K562 (cell line): ENCODE data around the gene STON1. TPM values are rescaled to one million over a fixed set of nuclear protein-coding genes. Genes with fewer than 3 reads are reported as not detected.

Source experiments
- ATAC-seq: fragments of 200-7000 bp; cut with Tn5 transposase; 3 replicates; pipeline ENCODE4 v1.9.1; 2020; ENCODE audit warnings: moderate library complexity
- BruUV-seq: library from RNA; stranded (reverse); fragments of 400-500 nt; replicated peaks from 2 replicates; lab custom pipeline; 2021; lab: Mats Ljungman, UMichigan
- CTCF ChIA-PET: fragments of 300-600 bp; formaldehyde crosslinking; extraction: SDS; loops from one replicate; lab custom pipeline; 2021; ENCODE audit warnings: low intra/inter-chr PET ratio; lab: Yijun Ruan, JAX
- POLR2A ChIA-PET: fragments of 300-600, 350-650 bp; sonication (Branson Sonifier 250); formaldehyde crosslinking; extraction: SDS; loops from one replicate; lab custom pipeline; 2021; ENCODE audit warnings: antibody characterized with exemption, inconsistent platforms; lab: Yijun Ruan, JAX
- DNase-seq, 4 experiments: peaks; one replicate each; pipeline versions ENCODE4 v3.0.0 to v3.0.0-alpha.2; 2011 to 2018; ENCODE audit warnings: low spot score in 3 of 4, mixed read lengths in 3 of 4; ENCODE audit errors: extremely low read depth in 1 of 4
- FAIRE-seq: peaks from 2 replicates; lab custom pipeline; 2011; peaks lifted over from hg19 to GRCh38; lab: Jason Lieb, UNC
- H2AFZ ChIP-seq: 2 replicates; pipeline ENCODE4 v1.6.0; 2011; ENCODE audit warnings: low read depth, low read length, control low read depth, inconsistent platforms
- H3K27ac ChIP-seq: fragments of 200-600 bp; 3 replicates; pipeline ENCODE4 v1.8.0; 2011; ENCODE audit warnings: low read depth, mild to moderate bottlenecking, control low read depth, inconsistent platforms, low read length, moderate library complexity, mixed read lengths; ENCODE audit errors: extremely low read depth
- H3K27me3 ChIP-seq, 2 experiments: fragments of 300-600 bp in 1 of 2; 2 replicates in 1 of 2; 3 replicates in 1 of 2; pipeline versions ENCODE4 v1.6.0 to v1.8.0; 2011; ENCODE audit warnings: inconsistent platforms in 2 of 2, low read length in 2 of 2, mild to moderate bottlenecking in 1 of 2, mixed read lengths in 1 of 2, moderate library complexity in 1 of 2; ENCODE audit not compliant: control insufficient read depth in 2 of 2, insufficient read depth in 2 of 2
- H3K36me3 ChIP-seq: fragments of 300-600 bp; 3 replicates; pipeline ENCODE4 v1.8.0; 2011; ENCODE audit warnings: mild to moderate bottlenecking, low read length, inconsistent platforms; ENCODE audit not compliant: control insufficient read depth, insufficient read depth
- H3K4me1 ChIP-seq, 2 experiments: fragments of 200-600 bp in 1 of 2; replicated peaks in 1 of 2; 2 replicates in 1 of 2; 3 replicates in 1 of 2; pipeline versions ENCODE4 v1.5.1 to v1.8.0; 2011; ENCODE audit warnings: inconsistent platforms in 2 of 2, low read length in 2 of 2, mild to moderate bottlenecking in 1 of 2, mixed read lengths in 1 of 2, moderate library complexity in 1 of 2; ENCODE audit not compliant: control insufficient read depth in 2 of 2, insufficient read depth in 2 of 2
- H3K4me2 ChIP-seq: 2 replicates; pipeline ENCODE4 v1.6.1; 2011; ENCODE audit warnings: low read length, control low read depth, inconsistent platforms, mixed read lengths; ENCODE audit not compliant: insufficient read depth
- H3K4me3 ChIP-seq: fragments of 200-600 bp; sonication (generic), shearing (Covaris generic); 2 replicates; pipeline ENCODE4 v1.5.1; 2016; ENCODE audit warnings: control low read depth, inconsistent platforms
- H3K79me2 ChIP-seq: fragments of 200-600 bp; 3 replicates; pipeline ENCODE4 v1.8.0; 2011; ENCODE audit warnings: low read length, inconsistent platforms; ENCODE audit not compliant: control insufficient read depth, insufficient read depth
- H3K9ac ChIP-seq, 2 experiments: 2 replicates each; pipeline versions ENCODE4 v1.6.0 to v1.6.1; 2011; ENCODE audit warnings: low read depth in 2 of 2, low read length in 2 of 2, control low read depth in 1 of 2, inconsistent platforms in 1 of 2, mild to moderate bottlenecking in 1 of 2, mixed read lengths in 1 of 2; ENCODE audit not compliant: insufficient read depth in 1 of 2
- H3K9me1 ChIP-seq: one replicate; pipeline ENCODE4 v1.6.0; 2011; ENCODE audit warnings: inconsistent platforms, mild to moderate bottlenecking, low read length, moderate library complexity; ENCODE audit not compliant: control insufficient read depth, insufficient read depth
- H3K9me3 ChIP-seq: replicated peaks from 2 replicates; pipeline ENCODE4 v1.5.1; 2011; ENCODE audit warnings: low read depth, low read length, inconsistent platforms; ENCODE audit not compliant: control insufficient read depth, insufficient read depth
- H4K20me1 ChIP-seq: replicated peaks from 2 replicates; pipeline ENCODE4 v1.6.1; 2011; ENCODE audit warnings: low read length, inconsistent platforms, mixed read lengths; ENCODE audit not compliant: control insufficient read depth, insufficient read depth
- ARID4B ChIP-seq: sonication (generic); formaldehyde crosslinking; IDR thresholded peaks from 2 replicates; pipeline ENCODE4 v1.8.0; 2022; ENCODE audit warnings: mild to moderate bottlenecking, missing genetic modification reagents
- CREB3L1 ChIP-seq: fragments of 450-650 bp; IDR thresholded peaks from 2 replicates; pipeline ENCODE4 v1.6.1; 2014; ENCODE audit warnings: low read depth, mild to moderate bottlenecking, moderate library complexity, borderline replicate concordance
- FOS ChIP-seq: IDR thresholded peaks from 3 replicates; pipeline ENCODE4 v1.6.1; 2011; ENCODE audit not compliant: insufficient read length; ENCODE audit errors: extremely low read depth
- ID3 ChIP-seq, 2 experiments: fragments of 250-450 bp in 1 of 2; fragments of 450-650 bp in 1 of 2; sonication (Bioruptor Pico) in 1 of 2; IDR thresholded peaks; 2 replicates each; pipeline versions ENCODE4 v1.6.1 to v1.8.0; 2016 to 2021; ENCODE audit warnings: mild to moderate bottlenecking in 2 of 2, moderate library complexity in 2 of 2, missing compliant biosample characterization in 1 of 2, missing genetic modification characterization in 1 of 2
- PHB2 ChIP-seq: fragments of 450-650 bp; IDR thresholded peaks from 2 replicates; pipeline ENCODE4 v1.6.1; 2017; ENCODE audit warnings: low read depth
- POU5F1 ChIP-seq: fragments of 150-350 bp; IDR thresholded peaks from 2 replicates; pipeline ENCODE4 v1.6.1; 2014; ENCODE audit warnings: borderline replicate concordance, low read length, low read depth, mild to moderate bottlenecking; ENCODE audit not compliant: partially characterized antibody
- TBP ChIP-seq: optimal IDR thresholded peaks from 2 replicates; pipeline ENCODE3; 2011; ENCODE audit warnings: low read depth, low read length, improper control_type of control experiment
- TEAD4 ChIP-seq, 2 experiments: sonication (generic) in 1 of 2; formaldehyde crosslinking in 1 of 2; IDR thresholded peaks; 2 replicates each; pipeline versions ENCODE4 v1.6.1 to v1.8.0; 2012 to 2022; ENCODE audit warnings: borderline replicate concordance in 1 of 2, inconsistent platforms in 1 of 2, low read length in 1 of 2, mild to moderate bottlenecking in 1 of 2, missing genetic modification reagents in 1 of 2
- WHSC1 ChIP-seq: IDR thresholded peaks from one replicate; pipeline ENCODE4 v1.6.1; 2012; ENCODE audit warnings: low read length, control low read depth, inconsistent platforms
- ZNF232 ChIP-seq: sonication (generic); formaldehyde crosslinking; IDR thresholded peaks from 2 replicates; pipeline ENCODE4 v1.8.0; 2022; ENCODE audit warnings: mild to moderate bottlenecking, missing genetic modification reagents
- ZNF324 ChIP-seq: fragments of 250-450 bp; sonication (Bioruptor Pico); IDR thresholded peaks from 2 replicates; pipeline ENCODE4 v1.4.0; 2020; ENCODE audit warnings: mild to moderate bottlenecking
- ZNF584 ChIP-seq: fragments of 200-800 bp; sonication (Bioruptor generic); IDR thresholded peaks from 2 replicates; pipeline ENCODE4 v1.6.1; 2016; ENCODE audit warnings: low read depth, mild to moderate bottlenecking, missing genetic modification characterization, missing compliant biosample characterization
- WGBS: fragments of 100-300 bp; shearing (Covaris generic); methylation state at CpG from one replicate; pipeline ENCODE4 v1.1.6; 2016; ENCODE audit warnings: low coverage, mixed read lengths; ENCODE audit not compliant: insufficient coverage; ENCODE audit errors: missing lambda C conversion rate; 5-methylcytosine and 5-hydroxymethylcytosine counted together
- in situ Hi-C: fragments of 300-500 bp; cut with MboI; formaldehyde crosslinking; loops from 4 replicates; pipeline ENCODE4 v1.15.0; 2018; ENCODE audit warnings: inconsistent platforms, mixed read lengths
- intact Hi-C: fragments of 100-400 bp; cut with micrococcal nuclease; formaldehyde crosslinking; loops from 2 replicates; pipeline ENCODE4 v1.14.2; 2022
- polyA plus RNA-seq, 8 experiments: library from polyadenylated mRNA; depleted of rRNA in 4 of 8; stranded (reverse) in 5 of 8; unstranded in 3 of 8; fragments of >200 nt; fragmentation: Nextera tagmentation in 2 of 8; fragmentation: Illumina TruSeq in 1 of 8; extraction: Ambion mirVana in 2 of 8; extraction: Trizol in 1 of 8; gene quantifications; 2 replicates each; pipeline versions ENCODE4 v1.2.1 to v1.2.3, GENCODE V29; 2011 to 2014; ENCODE audit warnings: inconsistent platforms in 1 of 8, missing spikeins in 1 of 8
- total RNA-seq, 7 experiments: library from RNA; depleted of rRNA in 6 of 7; stranded (reverse); fragments of >200 nt in 6 of 7; fragmentation: Illumina TruSeq in 2 of 7; extraction: Trizol in 2 of 7; gene quantifications; 2 replicates each; pipeline versions ENCODE4 v1.2.1 to v1.2.3, GENCODE V29; 2011 to 2021; ENCODE audit warnings: low replicate concordance in 1 of 7

STON1 gene
- total and polyA plus RNA-seq, 9 of the 15 experiments (the other 6 are each of a cell fraction or from before 2014, with no cell fraction given): 0.07 to 1.2 (median 0.55) TPM

GRCh38 chr2:48483916-48484315, 46.0 kb upstream of the STON1 start:
- H2AFZ ChIP-seq: no peak overlapping the region
- CTCF ChIA-PET: interaction anchor here (0.7 kb wide), 1 partner anchor 26 kb away, joined by 3 read pairs; no protein-coding TSS in a partner anchor
- no peaks in the 10 kb centered on the region for H3K79me2 ChIP-seq
- no peaks in the 10 kb centered on the region for H3K4me1 ChIP-seq
- WGBS: 70% methylated on average over 6 of the region's 6 CpGs
- in situ Hi-C loops: no loop called here
- intact Hi-C loops: no loop called here
- no TSS peak for BruUV-seq
- H3K9me3 ChIP-seq: no peaks in the 10 kb centered on the region
- peaks cover 23% of the 10 kb centered on the region; the same call in 1 of the 3 replicates for H3K36me3 ChIP-seq
- H3K9me1 ChIP-seq: no peaks in the 10 kb centered on the region
- ATAC-seq: no peak
- no peak overlapping the region for H3K27ac ChIP-seq
- no peaks in the 10 kb centered on the region for H4K20me1 ChIP-seq
- TF ChIP-seq ZNF324 (CRISPR knock-in tag) (no peak), ZNF232 (CRISPR knock-in tag) (no peak), ID3 (CRISPR knock-in tag; IDR thresholded peaks at IDR 0.05) (no peak), ID3 (tag; IDR thresholded peaks at IDR 0.05) (no peak), CREB3L1 (no peak), TBP (no peak), FOS (no peak), PHB2 (no peak), ARID4B (CRISPR knock-in tag) (no peak), ZNF584 (CRISPR knock-in tag) (no peak), TEAD4 (IDR thresholded peaks at IDR 0.05; ENCODE audit: low read length) (no peak), TEAD4 (CRISPR knock-in tag; IDR thresholded peaks at IDR 0.05; ENCODE audit: borderline replicate concordance) (no peak), POU5F1 (no peak), WHSC1 (no peak)
- TF ChIP-seq, all 486 proteins: peak for 0
- FAIRE-seq (no peak), DNase-seq (no peak)
- POLR2A ChIA-PET: no interaction called here
- no peak overlapping the region for H3K4me3 ChIP-seq
- no peak overlapping the region for H3K4me2 ChIP-seq
- no peak overlapping the region for H3K9ac ChIP-seq
- H3K27me3 ChIP-seq: no peaks in the 10 kb centered on the region
